GM18861 (cell line): ENCODE measurements around the gene FAM135A.
"Not testable (repeated sequence)": the region's sequence is repeated elsewhere in the genome, so short reads cannot be mapped to it uniquely, and the experiment has no call there.

Source experiments
- ATAC-seq: cut with Tn5 transposase; IDR thresholded peaks from one replicate; pipeline ENCODE4 v1.9.1; 2021; ENCODE audit not compliant: unreplicated experiment

FAM135A gene

GRCh38 chr6:70531133-70531532, 117.8 kb downstream of the FAM135A start:
- ATAC-seq = peak; percentile 44

DNA sequence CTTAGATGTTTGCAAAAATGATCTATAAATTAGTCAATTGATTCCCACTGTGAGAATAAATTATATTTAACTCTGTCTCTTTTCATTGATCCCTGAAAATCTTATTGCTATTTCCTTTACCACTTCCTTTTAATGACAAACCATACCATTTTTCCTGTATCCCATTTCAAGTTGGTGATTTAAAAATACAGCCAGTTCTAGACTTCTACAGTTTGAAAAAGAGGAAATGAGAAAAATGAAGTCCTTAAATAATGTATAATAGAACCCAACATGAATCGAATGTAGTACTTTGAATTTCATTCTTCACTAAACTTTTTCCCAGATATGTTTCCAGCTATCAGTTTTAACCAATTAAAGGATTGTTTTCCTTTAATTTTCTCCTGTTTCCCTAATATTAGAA, 124.0 kb downstream of the FAM135A start:
- no peak for ATAC-seq

- peak; percentile 82 for ATAC-seq
Observed at GRCh38 chr6:70538376-70538775, 125.1 kb downstream of the FAM135A start.

GRCh38 chr6:70547313-70547712, 134.0 kb downstream of the FAM135A start:
- ATAC-seq = no peak

GRCh38 chr6:70547905-70548304, 134.6 kb downstream of the FAM135A start:
- ATAC-seq = no peak

DNA sequence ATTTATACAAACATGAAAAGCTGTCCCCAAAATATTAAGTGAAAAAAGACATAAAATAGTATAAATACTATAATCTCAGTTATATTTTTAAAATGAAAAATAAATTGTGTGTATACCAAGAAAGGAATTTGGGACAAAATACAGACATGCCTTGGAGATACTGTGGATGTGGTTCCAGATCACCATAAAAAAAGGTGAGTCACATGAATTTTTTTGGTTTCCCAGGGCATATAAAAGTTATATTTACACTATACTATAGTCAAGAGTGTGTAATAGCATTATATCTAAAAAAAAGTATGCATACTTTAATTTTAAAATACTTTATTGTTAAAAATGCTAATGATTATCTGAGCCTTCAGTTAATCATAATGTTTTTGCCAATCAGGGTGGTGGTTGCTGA, 136.0 kb downstream of the FAM135A start:
- ATAC-seq = no peak

GRCh38 chr6:70551566-70551965, 138.3 kb downstream of the FAM135A start:
- ATAC-seq = no peak

GRCh38 chr6:70552286-70552940, 139.1 kb downstream of the FAM135A start:
- ATAC-seq = not testable (repeated sequence)

DNA sequence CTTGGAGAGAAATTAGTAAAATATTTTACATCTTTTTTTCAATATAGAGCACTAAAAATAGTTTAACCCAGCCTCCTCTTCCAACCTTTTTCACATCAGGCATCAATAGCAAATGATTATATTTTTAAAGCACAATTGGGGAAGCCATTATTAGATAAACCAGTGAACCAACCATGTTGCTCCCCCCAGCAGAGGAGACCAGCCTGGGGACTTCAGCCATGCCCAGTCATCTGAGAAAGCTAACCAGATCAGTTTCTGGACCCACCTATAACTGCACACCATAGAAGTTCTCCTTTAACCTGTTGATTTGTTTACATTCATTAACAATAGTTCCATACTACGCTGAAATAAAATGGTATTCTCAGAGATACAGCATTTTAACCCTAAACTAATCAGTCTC, 139.7 kb downstream of the FAM135A start:
- no peak for ATAC-seq

DNA sequence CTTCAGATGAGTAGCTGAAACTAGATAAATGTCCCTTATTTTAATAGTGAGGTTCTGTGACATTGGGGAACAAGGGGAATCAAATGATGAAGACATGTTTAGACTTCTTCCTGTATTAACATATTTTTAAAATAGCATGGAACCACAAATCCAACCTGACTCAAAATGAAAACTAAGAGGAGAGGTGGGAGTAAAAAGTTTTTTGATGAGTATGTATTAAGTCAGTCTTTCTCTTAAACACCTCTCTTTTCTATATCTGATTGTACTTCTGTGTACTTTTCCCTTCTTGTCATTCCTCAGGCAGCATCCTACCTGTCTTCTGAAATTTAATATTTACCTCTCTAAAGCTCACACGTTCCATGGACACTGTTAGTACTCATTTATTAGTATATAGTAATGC, 144.7 kb downstream of the FAM135A start:
- no peak for ATAC-seq

- ATAC-seq = not testable (repeated sequence)
Observed at GRCh38 chr6:70562401-70562800, 149.1 kb downstream of the FAM135A start.

- no peak for ATAC-seq
Observed at GRCh38 chr6:70563530-70563929, 150.2 kb downstream of the FAM135A start.

DNA sequence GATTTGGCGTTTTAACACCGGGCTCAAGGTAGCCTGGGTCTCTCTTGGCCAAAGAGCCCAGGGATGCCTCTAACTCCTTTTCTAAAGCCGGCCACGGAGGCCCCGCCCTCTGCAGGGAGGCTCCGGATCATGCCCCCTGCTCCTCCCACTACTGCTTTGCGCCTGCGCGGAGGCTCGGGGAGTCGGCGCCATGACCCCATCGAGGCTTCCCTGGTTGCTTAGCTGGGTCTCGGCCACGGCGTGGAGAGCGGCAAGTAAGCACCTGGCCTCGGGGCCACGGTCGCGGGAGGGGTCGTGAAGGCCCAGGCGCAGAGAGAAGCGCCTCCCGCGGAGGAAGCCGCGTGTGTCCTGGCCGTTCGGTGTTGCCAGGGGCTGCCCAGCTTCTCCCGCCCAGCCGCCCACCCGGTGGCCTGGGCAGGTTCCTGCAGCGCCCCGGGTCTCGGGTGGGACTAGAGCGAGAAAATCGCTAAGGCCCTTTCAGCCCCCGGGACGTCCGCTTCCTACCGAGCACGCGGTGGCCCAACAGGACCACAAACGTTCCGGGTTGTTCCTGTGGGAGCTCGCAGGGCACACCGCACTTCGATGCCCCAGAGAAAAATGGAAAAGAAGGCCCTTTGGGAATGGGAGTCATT, 153.6 kb downstream of the FAM135A start, which contains the start of gene SDHAF4:
Gene SDHAF4 (plus strand): TSS at position 180 of the 632 bp plus-strand sequence. CDS start 11 bp downstream, at position 191.
- ATAC-seq = peak; percentile 98

DNA sequence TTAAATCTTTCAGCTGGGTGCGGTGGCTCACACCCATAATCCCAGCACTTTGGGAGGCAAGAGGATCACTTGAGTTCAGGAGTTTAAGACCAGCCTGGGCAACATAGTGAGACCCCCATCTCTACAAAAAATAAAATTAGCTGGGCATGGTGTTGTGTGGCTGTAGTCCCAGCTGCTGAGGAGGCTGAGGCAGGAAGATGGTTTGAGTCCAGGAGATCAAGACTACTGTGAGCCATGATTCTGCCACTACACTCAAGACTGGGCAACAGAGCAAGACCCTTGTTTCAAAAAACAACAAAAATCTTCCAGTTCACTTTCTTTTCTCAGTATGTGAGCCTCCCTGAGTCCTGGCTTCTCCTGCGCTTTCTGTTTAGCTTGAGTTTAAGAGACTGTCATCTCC, 161.3 kb downstream of the FAM135A start:
- ATAC-seq = no peak

GRCh38 chr6:70575899-70576495, 162.7 kb downstream of the FAM135A start:
- ATAC-seq = no peak

DNA sequence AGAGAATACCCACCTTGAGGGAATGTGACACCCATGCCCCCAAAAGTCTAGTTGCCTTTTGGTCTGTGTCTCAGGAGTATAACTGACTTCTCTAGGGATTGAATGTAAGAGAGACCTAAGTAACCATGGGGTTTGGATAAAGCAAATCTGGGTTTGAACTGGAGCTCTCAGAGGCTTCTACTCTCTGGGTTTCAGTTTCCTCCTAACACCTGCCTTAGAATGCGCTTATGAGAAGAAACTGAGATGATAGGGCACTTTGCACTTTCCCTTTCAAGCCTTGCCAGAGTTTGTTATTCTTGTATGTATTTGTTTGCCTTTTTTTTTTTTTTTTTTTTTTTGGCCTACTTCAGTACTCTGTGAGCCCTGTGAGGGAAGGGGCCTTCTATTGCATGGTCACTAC, 172.8 kb downstream of the FAM135A start:
- peak; percentile 76 for ATAC-seq

DNA sequence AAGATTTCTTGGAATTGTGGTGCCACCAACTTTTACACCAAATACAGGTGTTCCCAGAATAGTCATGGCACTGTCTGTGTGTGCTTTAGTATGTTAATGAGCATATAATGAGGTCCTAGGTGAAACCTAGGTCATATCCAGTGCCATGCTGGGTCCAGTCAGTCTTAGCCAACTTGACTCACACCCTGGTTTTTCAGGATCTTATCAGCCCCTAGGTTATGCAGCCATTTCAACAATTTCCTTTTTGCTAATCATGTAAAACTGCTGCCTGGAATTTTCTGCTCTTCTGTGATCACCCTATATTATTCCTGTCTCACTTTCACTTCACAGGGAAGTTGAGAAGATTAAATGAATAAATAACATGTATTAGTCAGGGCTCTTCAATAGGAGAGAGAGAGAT, 177.1 kb downstream of the FAM135A start:
- ATAC-seq = no peak

DNA sequence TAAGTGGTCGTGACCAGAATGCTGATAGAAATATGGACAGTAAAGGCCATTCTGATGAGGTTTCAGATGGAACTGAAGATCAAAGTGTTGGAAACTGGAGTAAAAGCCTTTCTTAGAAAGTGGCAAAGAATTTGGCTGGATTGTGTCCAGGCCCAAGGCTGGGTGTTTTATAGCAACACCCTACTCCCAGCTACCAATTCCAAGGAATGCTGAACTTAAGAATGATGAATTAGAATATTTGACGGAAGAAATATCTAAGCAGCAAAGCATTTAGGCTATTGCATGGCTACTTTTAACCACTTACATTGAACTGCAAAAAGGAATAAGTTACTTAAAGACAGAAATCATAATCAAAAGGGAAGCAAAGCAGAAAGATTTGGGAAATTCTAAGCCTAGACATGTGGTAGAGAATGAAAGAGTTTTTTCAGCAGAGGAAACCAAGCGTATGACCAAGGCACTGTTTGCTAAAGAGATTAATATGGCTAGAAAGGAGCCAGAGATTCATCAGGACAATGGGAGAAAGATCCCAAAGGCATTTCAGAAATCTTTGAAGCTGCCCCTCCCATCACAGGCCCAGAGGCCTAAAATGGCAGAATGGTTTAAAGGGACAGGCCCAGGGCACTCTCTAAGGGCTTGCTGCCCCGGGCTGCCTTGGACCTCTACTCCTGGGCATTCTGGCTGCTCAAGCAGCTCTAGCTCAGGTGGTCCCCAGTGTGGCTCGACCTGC, 179.2 kb downstream of the FAM135A start:
- ATAC-seq = no peak

- no peak for ATAC-seq
Observed at GRCh38 chr6:70593118-70593486, 179.8 kb downstream of the FAM135A start.

GRCh38 chr6:70599187-70599586, 185.9 kb downstream of the FAM135A start:
- ATAC-seq = no peak

GRCh38 chr6:70601014-70601413, 187.7 kb downstream of the FAM135A start:
- ATAC-seq = no peak

DNA sequence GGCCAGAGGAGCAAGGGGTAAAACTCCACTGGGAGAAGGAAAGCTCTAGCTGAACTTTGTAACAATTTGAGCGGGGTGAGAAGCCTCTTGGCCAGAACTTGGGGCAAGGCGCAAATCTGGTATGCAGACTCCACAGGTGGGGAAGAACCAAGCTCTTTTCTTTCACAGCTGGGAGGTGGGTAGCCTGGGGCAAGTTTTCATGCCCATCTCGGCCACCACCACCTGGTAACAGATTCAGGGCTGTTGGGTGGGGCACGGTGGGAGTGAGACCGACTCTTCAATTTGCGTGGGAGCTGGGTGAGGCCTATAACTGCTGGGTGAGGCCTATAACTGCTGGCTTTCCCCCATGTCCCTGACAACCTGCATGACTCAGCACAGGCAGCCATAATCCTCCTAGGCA, 190.9 kb downstream of the FAM135A start:
- ATAC-seq = no peak
